ES-I3 (cell line): Measurements from ENCODE around the gene MIER2.

ENCODE experiments used
- H3K36me3 ChIP-seq: 2 replicates; pipeline ENCODE4 v1.6.1; 2013; ENCODE audit warnings: mild to moderate bottlenecking, low read length, control low read depth, moderate library complexity; ENCODE audit not compliant: insufficient read depth
- H3K4me1 ChIP-seq: 2 replicates; pipeline ENCODE4 v1.6.1; 2013; ENCODE audit warnings: mild to moderate bottlenecking, control low read depth, low read length; ENCODE audit not compliant: insufficient read depth
- H3K9ac ChIP-seq: 2 replicates; pipeline ENCODE4 v1.6.1; 2013; ENCODE audit warnings: low read depth, mild to moderate bottlenecking, low read length, moderate library complexity
- H3K9me3 ChIP-seq: 2 replicates; pipeline ENCODE4 v1.6.1; 2013; ENCODE audit warnings: mild to moderate bottlenecking, low read length, moderate library complexity; ENCODE audit not compliant: control insufficient read depth, insufficient read depth

MIER2 gene

DNA sequence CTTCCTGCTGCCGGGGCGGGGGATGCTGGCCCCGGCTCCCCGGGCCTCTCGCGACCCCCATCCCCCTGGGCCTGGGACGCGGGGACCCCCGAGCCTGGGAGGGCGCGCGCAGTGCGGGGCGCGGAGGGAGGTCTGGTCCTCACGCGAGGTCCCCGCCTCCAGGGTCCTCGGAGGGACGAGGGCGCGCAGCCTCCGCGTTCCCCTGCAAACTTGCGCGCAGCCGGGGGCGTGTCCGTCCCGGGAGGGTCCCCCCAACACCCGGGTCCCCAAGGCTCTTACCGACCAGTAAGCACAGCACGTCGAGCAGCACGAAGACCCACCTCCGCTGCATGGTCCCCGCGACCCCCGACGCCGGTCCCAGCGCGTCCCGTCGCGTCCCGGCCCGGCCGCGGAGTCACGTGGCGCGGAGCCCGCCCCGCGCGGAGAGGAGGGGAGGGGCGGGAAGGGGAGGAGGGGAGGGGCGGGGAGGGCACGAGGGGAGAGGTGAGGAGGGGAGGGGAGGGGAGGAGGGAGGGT is 53.5 kb downstream of the MIER2 start, which contains the start of gene PLPP2:
TSS of gene PLPP2 (minus strand) at position 398 of the 516 bp plus-strand sequence. CDS start at position 331, 67 bp downstream.
- Histone ChIP-seq H3K9ac (peak within 1 kb of the TSS; percentile 73), H3K9me3 (no peaks in the 10 kb centered on the region), H3K36me3 (no peaks in the 10 kb centered on the region; the same call in 1 of the 2 replicates), H3K4me1 (peaks cover 20% of the 10 kb centered on the region)

DNA sequence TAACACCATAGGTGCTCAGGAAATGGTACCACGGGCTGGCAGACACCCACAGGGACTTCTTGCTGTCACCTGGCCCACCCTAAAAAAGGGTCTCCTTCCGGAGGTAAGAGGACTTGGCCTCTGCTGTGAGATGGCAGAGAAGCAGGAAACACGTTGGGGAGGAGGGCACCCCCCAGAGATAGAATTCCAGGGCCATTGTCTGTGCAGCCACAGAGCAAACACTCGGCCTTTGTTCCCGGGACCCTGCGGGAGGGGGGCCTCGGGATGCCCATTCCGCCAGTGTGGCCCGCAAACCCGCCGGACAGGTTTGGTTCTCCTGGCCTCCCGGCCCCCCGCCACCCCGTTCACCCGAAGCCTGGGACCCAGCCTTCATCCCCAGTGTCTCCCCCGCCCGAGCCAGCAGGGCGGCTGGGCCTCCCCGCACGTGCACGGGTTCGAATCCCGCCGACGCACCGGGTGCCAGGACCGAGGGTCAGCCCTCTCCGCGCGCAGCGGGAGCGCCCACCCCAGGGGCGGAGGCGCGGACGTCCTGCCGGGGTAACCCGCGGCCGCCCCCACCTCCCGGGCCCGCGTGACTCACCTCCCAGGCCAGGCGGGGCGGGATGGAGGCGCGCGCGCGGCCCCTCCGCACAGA is 54.1 kb downstream of the MIER2 start:
- Histone ChIP-seq H3K9ac (peak overlapping the region; percentile 73), H3K4me1 (peaks cover 20% of the 10 kb centered on the region), H3K9me3 (no peaks in the 10 kb centered on the region), H3K36me3 (no peaks in the 10 kb centered on the region; the same call in 1 of the 2 replicates)

DNA sequence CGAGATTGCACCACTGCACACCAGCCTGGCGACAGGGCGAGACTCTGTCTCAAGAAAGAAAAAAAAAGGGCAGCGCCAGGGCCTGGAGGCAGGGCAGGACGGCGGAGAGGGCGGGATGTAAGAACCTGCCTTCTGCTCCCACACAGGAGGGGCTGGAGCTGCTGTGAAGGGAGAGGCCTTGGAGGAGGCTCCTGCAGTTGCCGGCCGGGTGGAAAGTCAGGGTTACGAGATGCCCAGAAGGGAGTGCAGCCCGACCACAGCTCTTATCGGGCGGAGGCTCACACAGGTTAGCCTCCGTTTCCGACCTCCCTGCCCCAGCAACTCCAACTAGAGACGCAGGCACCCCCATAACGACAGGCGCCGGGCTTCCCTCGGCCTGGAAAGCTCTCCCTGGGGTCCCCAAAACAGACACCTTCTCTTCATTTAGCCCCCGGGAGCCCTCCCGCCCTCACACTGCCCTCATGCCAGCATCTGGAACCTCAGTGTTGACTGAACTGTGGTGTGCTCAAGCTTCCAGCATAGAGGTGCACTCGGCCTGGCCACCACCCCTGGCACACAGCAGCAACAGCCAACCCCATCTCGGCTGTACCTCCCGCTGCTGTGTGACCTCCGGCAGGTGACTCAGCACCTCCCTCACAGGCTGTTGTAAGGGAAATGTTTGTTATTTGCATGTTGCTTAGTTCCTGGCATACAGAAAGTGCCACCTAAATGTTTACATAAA is 54.8 kb downstream of the MIER2 start:
- Histone ChIP-seq H3K4me1 (peaks cover 17% of the 10 kb centered on the region), H3K9ac (peak overlapping the region; percentile 73), H3K9me3 (no peaks in the 10 kb centered on the region), H3K36me3 (no peaks in the 10 kb centered on the region; the same call in 1 of the 2 replicates)

DNA sequence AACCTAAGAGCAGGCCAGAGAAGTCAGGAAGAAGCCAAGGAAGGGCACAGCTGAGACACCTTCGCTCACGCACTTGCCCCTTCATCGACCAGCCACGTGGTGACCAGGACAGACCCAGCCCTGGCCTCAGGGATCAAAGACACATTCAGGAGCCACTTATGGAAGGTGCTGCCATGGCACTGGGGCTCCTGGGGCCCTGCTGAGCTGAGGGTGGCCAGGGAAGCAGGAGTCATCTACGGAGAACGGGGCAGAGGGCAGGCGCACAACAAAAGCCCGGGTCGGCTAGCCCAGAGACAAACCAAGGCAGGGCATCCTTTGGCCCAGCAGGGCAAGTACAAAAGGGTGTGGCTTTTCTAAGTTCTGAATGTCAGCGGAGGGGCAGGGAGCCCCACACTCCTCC is 55.7 kb downstream of the MIER2 start:
- no peaks in the 10 kb centered on the region for H3K9me3 ChIP-seq
- H3K9ac ChIP-seq, result no peak overlapping the region; the same call in 1 of the 2 replicates
- H3K36me3 ChIP-seq, result no peaks in the 10 kb centered on the region; the same call in 1 of the 2 replicates
- H3K4me1 ChIP-seq, result peaks cover 17% of the 10 kb centered on the region

DNA sequence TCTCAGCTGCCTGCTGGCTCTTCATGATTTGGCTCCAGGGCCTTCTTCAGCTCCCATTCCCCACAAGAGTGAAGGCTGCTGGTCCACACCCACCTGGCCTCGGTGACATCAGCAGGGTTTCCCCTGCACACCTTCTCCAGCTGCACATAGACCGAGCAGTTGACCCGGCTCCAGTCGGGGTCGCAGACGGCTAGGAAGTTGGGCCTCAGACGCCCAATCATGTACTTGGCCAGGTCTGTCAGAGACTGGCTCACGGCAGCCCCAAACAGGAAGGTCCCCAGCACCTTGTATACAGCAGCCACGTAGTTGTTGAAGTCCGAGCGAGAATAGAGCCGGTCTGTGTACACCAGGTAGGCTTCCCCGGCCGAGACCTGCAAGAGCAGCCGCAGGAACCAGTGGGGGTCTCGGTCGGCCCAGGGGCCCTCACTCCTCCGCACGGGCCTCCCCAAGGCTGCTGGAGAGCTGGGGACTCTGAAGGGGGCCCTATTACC is 57.2 kb downstream of the MIER2 start:
- Histone ChIP-seq H3K4me1 (peaks cover 17% of the 10 kb centered on the region), H3K9ac (no peak overlapping the region), H3K9me3 (no peaks in the 10 kb centered on the region), H3K36me3 (peaks cover 6% of the 10 kb centered on the region; the same call in 1 of the 2 replicates)

DNA sequence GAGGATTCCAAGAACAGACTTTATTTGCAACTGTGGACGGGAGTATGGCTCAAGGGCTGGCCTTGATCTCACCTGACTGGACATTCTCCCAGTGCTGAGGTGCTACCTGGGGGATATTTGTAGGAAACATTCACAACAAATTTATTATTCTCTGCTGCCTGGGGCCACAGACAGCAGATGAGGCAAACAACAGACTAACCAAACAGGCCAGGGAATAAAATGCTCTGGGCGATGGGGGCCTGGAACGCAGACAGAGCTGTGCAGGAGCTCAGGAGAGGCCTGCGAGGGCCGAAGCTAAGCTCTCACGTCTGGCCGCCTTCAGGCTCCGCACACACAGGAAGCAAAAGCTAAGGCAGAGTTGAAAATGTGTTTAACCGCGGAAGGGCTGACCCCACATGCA is 61.2 kb downstream of the MIER2 start:
- no peak overlapping the region for H3K9ac ChIP-seq
- peaks cover 4% of the 10 kb centered on the region for H3K4me1 ChIP-seq
- peaks cover 6% of the 10 kb centered on the region; the same call in 1 of the 2 replicates for H3K36me3 ChIP-seq
- no peaks in the 10 kb centered on the region for H3K9me3 ChIP-seq

DNA sequence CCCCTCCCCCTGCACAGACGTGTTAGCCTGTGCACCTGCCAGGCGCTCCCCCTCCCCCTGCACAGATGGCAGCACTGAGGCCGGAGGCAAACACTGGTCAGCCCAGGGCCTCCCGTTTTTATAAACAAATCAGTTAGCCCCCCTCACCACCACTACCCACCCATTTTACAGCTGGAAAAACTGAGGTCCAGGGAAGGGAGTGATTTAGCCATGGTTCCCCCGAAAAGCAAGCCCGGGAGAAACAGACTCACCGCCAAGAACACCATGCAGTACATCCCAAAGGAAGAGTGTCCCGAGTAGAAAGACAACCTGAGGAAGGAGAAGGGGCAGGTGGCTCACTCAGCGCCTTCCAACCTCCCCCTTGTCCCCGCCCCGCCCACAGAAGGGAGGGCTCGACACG is 62.1 kb downstream of the MIER2 start:
- Histone ChIP-seq H3K9ac (no peak overlapping the region), H3K36me3 (peaks cover 6% of the 10 kb centered on the region; the same call in 1 of the 2 replicates), H3K9me3 (no peaks in the 10 kb centered on the region), H3K4me1 (no peaks in the 10 kb centered on the region)

DNA sequence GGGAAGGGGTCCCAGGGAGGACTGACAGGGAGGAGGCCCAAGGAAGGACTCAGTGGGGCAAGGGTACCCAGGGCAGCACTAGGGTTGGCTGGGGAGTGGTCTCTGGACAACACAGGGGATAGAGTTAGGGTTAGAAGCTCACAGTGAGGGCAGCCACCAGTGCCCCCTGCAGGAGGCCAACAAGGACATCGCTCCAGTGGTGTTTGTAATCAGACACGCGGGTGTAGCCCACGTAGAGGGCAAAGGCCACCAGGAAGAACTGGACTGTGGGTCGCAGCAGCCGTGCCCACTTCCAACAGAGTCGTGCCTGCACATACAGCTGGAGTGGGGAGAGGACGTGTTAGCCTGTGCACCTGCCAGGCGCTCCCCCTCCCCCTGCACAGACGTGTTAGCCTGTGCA is 62.6 kb downstream of the MIER2 start:
- Histone ChIP-seq H3K9me3 (no peaks in the 10 kb centered on the region), H3K36me3 (peaks cover 6% of the 10 kb centered on the region; the same call in 1 of the 2 replicates), H3K4me1 (peaks cover 3% of the 10 kb centered on the region; the same call in 1 of the 2 replicates), H3K9ac (no peak overlapping the region)

DNA sequence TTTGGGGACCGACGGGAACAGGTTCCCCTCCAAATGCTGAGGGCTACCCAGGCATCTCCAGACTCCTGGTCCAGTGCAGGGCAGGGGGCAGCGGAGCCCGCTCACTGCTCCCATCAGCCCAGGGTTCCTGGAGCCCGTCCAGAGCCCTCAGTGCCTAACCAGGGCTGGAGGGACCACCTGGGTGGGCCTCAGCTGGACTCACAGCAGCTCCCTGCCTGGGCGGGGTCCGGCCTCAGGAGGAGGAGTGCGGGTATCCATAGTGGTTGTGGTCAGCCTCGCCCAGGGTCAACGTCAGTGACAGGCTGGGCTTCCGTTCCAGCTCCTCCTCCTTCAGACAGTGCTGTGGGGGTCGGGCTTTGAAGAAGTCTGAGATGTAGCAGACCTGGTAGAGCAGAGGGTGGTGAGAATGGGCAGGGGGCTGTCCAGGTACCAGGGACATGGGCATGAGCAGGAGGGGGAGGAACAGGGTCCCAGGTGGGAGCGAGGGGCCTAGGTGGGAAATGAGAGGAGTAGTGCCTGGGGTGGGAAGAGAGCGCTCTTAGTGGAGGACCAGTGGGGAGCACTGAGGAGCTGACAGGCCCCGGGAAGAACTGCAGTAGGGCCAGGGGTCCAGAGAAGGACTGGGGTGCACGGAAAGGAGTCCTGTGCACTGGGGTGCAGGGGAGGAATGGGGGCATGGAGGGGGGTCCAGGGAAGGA is 63.3 kb downstream of the MIER2 start:
- peaks cover 6% of the 10 kb centered on the region; the same call in 1 of the 2 replicates for H3K36me3 ChIP-seq
- H3K4me1 ChIP-seq, result peaks cover 3% of the 10 kb centered on the region; the same call in 1 of the 2 replicates
- H3K9ac ChIP-seq, result no peak overlapping the region
- H3K9me3 ChIP-seq, result no peaks in the 10 kb centered on the region

DNA sequence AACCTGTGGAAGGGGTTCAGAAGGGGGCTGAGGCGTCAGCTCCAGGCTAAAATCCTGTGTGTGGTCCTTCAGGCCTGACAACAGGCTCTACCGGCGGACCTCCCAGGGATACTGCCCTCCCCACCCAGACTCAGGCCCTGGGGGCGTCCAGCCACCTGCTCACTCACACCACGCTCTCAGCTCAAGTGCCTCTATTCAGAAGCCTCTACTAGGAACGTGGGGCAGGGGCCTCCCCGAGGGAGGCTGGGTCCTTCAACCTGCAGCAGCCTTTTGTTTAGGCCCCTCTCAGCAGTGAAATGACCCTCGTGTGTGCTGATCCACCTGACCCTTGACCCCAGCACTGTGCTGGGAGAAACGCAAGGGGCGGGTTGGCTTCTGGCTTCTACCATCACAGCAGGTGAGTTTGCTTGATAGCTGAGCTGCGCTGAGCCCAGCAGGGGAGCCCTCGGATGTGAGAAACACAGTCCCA is 64.0 kb downstream of the MIER2 start:
- Histone ChIP-seq H3K9me3 (no peaks in the 10 kb centered on the region), H3K9ac (no peak overlapping the region), H3K36me3 (peaks cover 6% of the 10 kb centered on the region; the same call in 1 of the 2 replicates), H3K4me1 (peaks cover 3% of the 10 kb centered on the region; the same call in 1 of the 2 replicates)

DNA sequence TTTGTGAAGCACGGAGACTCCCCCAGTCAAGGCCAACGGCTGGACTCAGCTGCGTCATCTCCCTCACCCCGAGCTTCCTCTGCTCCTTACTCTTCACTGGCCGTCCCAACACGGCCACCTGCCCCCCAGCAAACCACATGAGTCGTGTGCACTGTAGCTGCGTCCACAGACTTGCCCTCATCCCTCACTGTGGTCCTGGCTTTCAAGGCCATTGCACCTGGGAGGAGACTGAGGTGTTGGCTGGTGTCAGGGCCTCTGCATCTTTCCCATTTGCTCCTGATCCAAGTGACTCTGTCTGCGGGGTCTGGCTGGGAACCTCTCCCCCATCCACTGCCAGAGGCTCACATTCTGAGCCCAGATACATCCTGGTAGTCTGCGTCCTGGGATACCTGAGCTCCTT is 64.9 kb downstream of the MIER2 start:
- peaks cover 3% of the 10 kb centered on the region; the same call in 1 of the 2 replicates for H3K4me1 ChIP-seq
- H3K9ac ChIP-seq, result no peak overlapping the region
- peaks cover 6% of the 10 kb centered on the region; the same call in 1 of the 2 replicates for H3K36me3 ChIP-seq
- H3K9me3 ChIP-seq, result no peaks in the 10 kb centered on the region

DNA sequence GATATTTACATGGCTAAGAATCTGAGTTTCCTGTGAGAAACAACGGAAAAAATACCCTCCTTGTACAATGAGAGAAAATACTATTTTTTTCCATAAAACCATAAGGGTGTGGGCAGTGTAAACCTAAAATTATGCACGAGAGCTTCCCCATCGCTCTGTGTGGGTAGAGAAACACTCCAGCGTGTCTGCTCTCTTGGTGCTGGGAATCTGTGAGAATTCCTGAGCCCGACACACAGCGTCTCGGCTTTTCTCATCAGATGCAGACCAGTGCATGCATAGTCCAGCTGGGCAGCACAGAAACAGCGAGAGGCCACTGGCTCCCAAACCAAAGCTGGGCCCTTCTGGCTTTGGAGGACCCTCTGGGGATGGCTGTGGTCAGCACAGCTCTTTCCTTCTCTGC is 65.4 kb downstream of the MIER2 start:
- H3K9me3 ChIP-seq, result no peaks in the 10 kb centered on the region
- H3K9ac ChIP-seq, result no peak overlapping the region
- peaks cover 6% of the 10 kb centered on the region; the same call in 1 of the 2 replicates for H3K36me3 ChIP-seq
- peaks cover 3% of the 10 kb centered on the region; the same call in 1 of the 2 replicates for H3K4me1 ChIP-seq

DNA sequence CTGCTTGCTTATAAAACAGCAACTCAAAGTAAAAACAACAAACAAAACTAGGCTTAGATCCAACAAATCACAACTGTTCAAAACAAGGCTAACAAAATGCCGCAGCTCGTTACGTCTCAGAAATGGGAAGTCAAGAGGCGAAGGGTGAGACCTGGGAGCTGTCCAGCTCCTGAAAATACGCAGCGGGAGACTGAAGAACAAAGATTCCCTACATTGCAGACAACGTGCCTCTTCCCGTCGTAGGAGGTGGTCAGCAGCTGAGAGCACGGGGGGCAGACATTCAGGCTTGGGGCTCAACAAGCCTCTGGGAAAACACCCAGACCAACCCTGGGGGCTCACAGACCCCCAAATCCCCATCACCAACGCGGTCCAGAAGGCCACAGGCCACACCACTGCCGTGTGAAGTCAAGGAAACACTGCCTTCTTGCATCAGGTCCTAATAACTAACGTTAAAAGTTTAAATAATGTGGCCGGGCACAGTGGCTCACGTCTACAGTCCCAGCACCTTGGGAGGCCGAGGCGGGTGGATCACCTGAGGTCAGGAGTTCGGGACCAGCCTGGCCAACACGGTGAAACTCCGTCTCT is 66.9 kb downstream of the MIER2 start:
- no peak overlapping the region for H3K9ac ChIP-seq
- no peaks in the 10 kb centered on the region for H3K9me3 ChIP-seq
- H3K36me3 ChIP-seq, result peaks cover 2% of the 10 kb centered on the region; the same call in 1 of the 2 replicates
- H3K4me1 ChIP-seq, result peaks cover 3% of the 10 kb centered on the region; the same call in 1 of the 2 replicates
